Stomach (tissue), 9 donors: ENCODE results near the gene CCDC13. TPM values are rescaled to one million over a fixed set of nuclear protein-coding genes. Genes with fewer than 3 reads are reported as not detected.

Source experiments
- DNase-seq, 2 donors: peaks; one replicate each; pipeline versions ENCODE4 v3.0.0 to v3.0.0-alpha.2; 2013 to 2019
- H3K27ac ChIP-seq, 5 donors: fragments of 200-600 bp in 4 of 5; sonication (generic) in 4 of 5; one replicate each; pipeline ENCODE4 v1.5.1; 2013 to 2019; ENCODE audit warnings: mild to moderate bottlenecking in 1 of 5, moderate library complexity in 1 of 5
- H3K27me3 ChIP-seq, 3 donors: fragments of 200-600 bp; sonication (generic); one replicate each; pipeline ENCODE4 v1.5.1; 2017 to 2019; ENCODE audit warnings: mixed run types in 1 of 3
- H3K36me3 ChIP-seq, 4 donors: fragments of 200-600 bp; sonication (generic); 1 replicate in 3 of 4; 2 replicates in 1 of 4; pipeline ENCODE4 v1.5.1; 2016 to 2019
- H3K4me1 ChIP-seq, 4 donors: fragments of 200-600 bp; sonication (generic); one replicate each; pipeline ENCODE4 v1.5.1; 2016 to 2019
- H3K4me3 ChIP-seq, 4 donors: fragments of 200-600 bp; sonication (generic) in 3 of 4; one replicate each; pipeline ENCODE4 v1.5.1; 2016 to 2019; ENCODE audit warnings: mild to moderate bottlenecking in 1 of 4
- H3K9me3 ChIP-seq, 4 donors: fragments of 200-600 bp; sonication (generic); one replicate each; pipeline ENCODE4 v1.5.1; 2016 to 2019
- CTCF ChIP-seq, 7 experiments: fragments of 450-650 bp in 4 of 7; fragments of 200-600 bp in 3 of 7; sonication (generic) in 3 of 7; IDR thresholded peaks; one replicate each; pipeline ENCODE4 v1.5.1; 2016 to 2019; ENCODE audit warnings: antibody characterized with exemption in 7 of 7, control low read depth in 2 of 7, mild to moderate bottlenecking in 1 of 7
- EP300 ChIP-seq: sonication (generic); formaldehyde crosslinking; IDR thresholded peaks from one replicate; pipeline ENCODE4 v1.6.1; 2017; ENCODE audit warnings: antibody characterized with exemption
- POLR2A ChIP-seq, 4 donors: fragments of 450-650 bp; IDR thresholded peaks; one replicate each; pipeline ENCODE4 v1.6.1; 2016; ENCODE audit warnings: antibody characterized with exemption in 4 of 4, control low read depth in 2 of 4, mild to moderate bottlenecking in 1 of 4, moderate library complexity in 1 of 4
- POLR2AphosphoS5 ChIP-seq, 3 donors: sonication (generic); formaldehyde crosslinking; IDR thresholded peaks; one replicate each; pipeline ENCODE4 v1.6.1; 2016; ENCODE audit warnings: antibody characterized with exemption in 3 of 3
- WGBS, 5 donors: extraction: QIAGEN DNeasy Blood & Tissue Kit in 3 of 5; methylation state at CpG; one replicate each; pipeline versions ENCODE4 v1.1.5 to v1.1.7; 2013 to 2018; 5-methylcytosine and 5-hydroxymethylcytosine counted together
- intact Hi-C: fragments of 100-400 bp; cut with DNase I; formaldehyde crosslinking; loops from one replicate; pipeline ENCODE4 v1.15.1; 2023; ENCODE audit warnings: low total_unique reads
- polyA plus RNA-seq, 3 donors: library from polyadenylated mRNA; stranded (reverse); fragments of 200-250 nt; gene quantifications; one replicate each; pipeline ENCODE4 v1.2.3, GENCODE V29; 2013
- total RNA-seq, 5 donors: library from RNA; depleted of rRNA; stranded (reverse); fragments of >200 nt; gene quantifications; one replicate each; pipeline versions ENCODE4 v1.1.0 to v1.2.3, GENCODE V29; 2014 to 2016
- donor health status: healthy with polysubstance abuse.
- donor health status: Bipolar disorder and iron deficiency.
- donor health status: healthy.

The CCDC13 gene
- total and polyA plus RNA-seq, 8 donors: 0.44 to 31.7 (median 2.2) TPM; not detected in 1

DNA sequence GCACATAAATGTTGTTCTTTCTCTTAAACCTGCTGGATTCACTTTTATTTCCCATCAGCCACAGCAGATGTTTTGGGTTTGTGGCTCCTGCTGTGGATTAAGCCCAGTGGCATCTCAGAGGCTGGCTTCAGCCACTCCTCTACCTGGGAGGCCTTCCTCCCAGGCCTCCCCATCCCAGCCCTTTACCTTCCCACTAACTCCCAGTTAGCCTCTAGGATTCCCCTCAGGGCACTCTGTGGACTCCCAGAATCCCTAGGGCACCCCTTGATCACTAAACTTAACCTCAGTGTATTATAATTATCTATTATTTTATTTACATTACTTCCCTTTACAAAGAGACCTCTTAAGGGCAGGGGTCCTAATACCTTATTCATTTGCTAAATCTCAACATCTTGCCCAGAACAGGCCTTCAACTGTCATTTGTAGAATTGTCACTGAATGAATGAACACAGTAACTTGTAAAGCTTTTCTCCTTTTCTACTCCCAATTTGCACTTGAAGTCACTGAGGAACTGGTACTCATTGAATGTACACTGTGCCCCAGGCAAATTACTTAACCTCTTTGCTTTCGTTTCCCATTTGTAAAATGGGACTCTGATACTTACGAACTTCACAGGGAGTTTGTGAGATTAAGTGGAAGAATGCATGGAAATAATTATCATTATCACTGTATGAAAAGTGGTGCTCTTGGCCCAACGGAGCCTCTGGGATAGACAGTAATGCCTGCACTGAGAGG is 8.3 kb downstream of the CCDC13 start:
- 83 to 93% (median 89%) methylated on average over 3 of the region's 3 CpGs for WGBS, 5 donors
- intact Hi-C loops: no loop called here

GRCh38 chr3:42764115-42764514 is 8.9 kb downstream of the CCDC13 start:
- Histone ChIP-seq H3K4me1 (peaks cover 0 to 42% (median 16%) of the 10 kb centered on the region in 4 donors), H3K27ac (no peak overlapping the region), H3K4me3 (no peak overlapping the region), H3K27me3 (no peaks in the 10 kb centered on the region), H3K9me3 (no peaks in the 10 kb centered on the region), H3K36me3 (no peaks in the 10 kb centered on the region)
- no peak for DNase-seq
- 34 to 71% (median 63%) methylated on average over 3 of the region's 3 CpGs for WGBS, 5 donors
- TF ChIP-seq POLR2AphosphoS5 (IDR thresholded peaks at IDR 0.05) (no peak), POLR2A (IDR thresholded peaks at IDR 0.05) (no peak), EP300 (no peak), CTCF (IDR thresholded peaks at IDR 0.05) (no peak)
- intact Hi-C loops: no loop called here

More for the DNA sequence above, 8.3 kb downstream of the CCDC13 start:
- Histone ChIP-seq H3K9me3 (no peaks in the 10 kb centered on the region), H3K36me3 (no peaks in the 10 kb centered on the region), H3K27me3 (no peaks in the 10 kb centered on the region), H3K4me3 (no peak overlapping the region), H3K4me1 (peaks cover 0 to 42% (median 16%) of the 10 kb centered on the region in 4 donors), H3K27ac (no peak overlapping the region)
- no peak for TF ChIP-seq CTCF (IDR thresholded peaks at IDR 0.05)
- TF ChIP-seq POLR2A (IDR thresholded peaks at IDR 0.05): no peak
- TF ChIP-seq POLR2AphosphoS5 (IDR thresholded peaks at IDR 0.05): no peak
- TF ChIP-seq EP300: no peak
- DNase-seq: no peak

DNA sequence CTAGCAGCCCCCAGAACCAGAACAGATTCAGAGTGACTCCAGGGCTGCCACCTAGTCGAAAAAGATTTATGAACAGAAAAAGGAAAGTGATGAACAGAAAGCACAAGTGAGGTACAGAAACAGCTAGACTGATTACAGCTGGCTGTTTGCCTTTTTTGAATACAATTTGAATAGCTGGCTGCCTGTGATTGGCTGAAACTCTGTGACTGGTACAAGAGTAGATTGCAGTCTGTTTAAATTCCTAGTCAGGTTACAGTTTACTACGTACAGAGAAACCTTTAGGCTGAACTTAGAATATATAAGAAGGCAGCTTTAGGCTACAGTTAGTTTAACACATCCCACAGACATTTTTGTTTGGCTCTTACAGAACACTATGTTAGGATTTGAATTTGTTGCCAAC is 10.0 kb downstream of the CCDC13 start:
- H3K27me3 ChIP-seq: no peaks in the 10 kb centered on the region
- no peaks in the 10 kb centered on the region for H3K9me3 ChIP-seq
- no peak overlapping the region for H3K4me3 ChIP-seq
- peaks cover 0 to 42% (median 16%) of the 10 kb centered on the region in 4 donors for H3K4me1 ChIP-seq
- peak overlapping the region in 4 of 5 donors; percentile 0 to 52 (median 47) for H3K27ac ChIP-seq
- no peaks in the 10 kb centered on the region for H3K36me3 ChIP-seq
- peak in 1 of 2 donors; percentile 48 for DNase-seq
- intact Hi-C loops: no loop called here
- TF ChIP-seq EP300 (no peak), POLR2A (IDR thresholded peaks at IDR 0.05) (no peak), CTCF (IDR thresholded peaks at IDR 0.05) (no peak), POLR2AphosphoS5 (IDR thresholded peaks at IDR 0.05) (no peak)
- WGBS, 5 donors: 16 to 60% (median 23%) methylated on average over 2 of the region's 2 CpGs

- Histone ChIP-seq H3K4me1 (peaks cover 0 to 42% (median 16%) of the 10 kb centered on the region in 4 donors), H3K4me3 (no peak overlapping the region), H3K36me3 (no peaks in the 10 kb centered on the region), H3K27me3 (no peaks in the 10 kb centered on the region), H3K9me3 (no peaks in the 10 kb centered on the region), H3K27ac (peak overlapping the region in 2 of 5 donors; percentile 46 to 48)
- TF ChIP-seq CTCF (IDR thresholded peaks at IDR 0.05): no peak
- TF ChIP-seq POLR2AphosphoS5 (IDR thresholded peaks at IDR 0.05): no peak
- no peak for TF ChIP-seq POLR2A (IDR thresholded peaks at IDR 0.05)
- TF ChIP-seq EP300: no peak
- no peak for DNase-seq
- WGBS, 5 donors: 68 to 74% (median 72%) methylated on average over 6 of the region's 6 CpGs
- intact Hi-C loops: no loop called here
Measured at GRCh38 chr3:42762046-42762724, 10.9 kb downstream of the CCDC13 start.
